A204.1 (cell line): ENCODE measurements around the gene LDLRAD2.
"Not testable (repeated sequence)": the region's sequence is repeated elsewhere in the genome, so short reads cannot be mapped to it uniquely, and the experiment has no call there.

Experiments used
- FAIRE-seq: peaks from 2 replicates; lab custom pipeline; 2012; peaks lifted over from hg19 to GRCh38; lab: Jason Lieb, UNC

The LDLRAD2 gene

GRCh38 chr1:21824926-21825325 is 12.9 kb downstream of the LDLRAD2 start:
- FAIRE-seq, result no peak

GRCh38 chr1:21825393-21825792 is 13.3 kb downstream of the LDLRAD2 start:
- FAIRE-seq, result no peak

GRCh38 chr1:21826694-21827093 is 14.6 kb downstream of the LDLRAD2 start:
- FAIRE-seq, result not testable (repeated sequence)

GRCh38 chr1:21827141-21827679 is 15.1 kb downstream of the LDLRAD2 start:
- FAIRE-seq, result no peak

GRCh38 chr1:21828075-21828474 is 16.0 kb downstream of the LDLRAD2 start:
- no peak for FAIRE-seq

GRCh38 chr1:21828506-21829210 is 16.6 kb downstream of the LDLRAD2 start:
- FAIRE-seq, result no peak

- FAIRE-seq, result no peak
Observed at GRCh38 chr1:21829294-21829693, 17.2 kb downstream of the LDLRAD2 start.

GRCh38 chr1:21830792-21831453 is 18.9 kb downstream of the LDLRAD2 start:
- FAIRE-seq, result no peak

GRCh38 chr1:21831454-21831970 is 19.4 kb downstream of the LDLRAD2 start:
- FAIRE-seq, result no peak

- no peak for FAIRE-seq
Observed at GRCh38 chr1:21833392-21833976, 21.4 kb downstream of the LDLRAD2 start.

- FAIRE-seq, result no peak
Observed at GRCh38 chr1:21834094-21834493, 22.0 kb downstream of the LDLRAD2 start.

- no peak for FAIRE-seq
Observed at GRCh38 chr1:21834666-21835065, 22.6 kb downstream of the LDLRAD2 start.

GRCh38 chr1:21836010-21836409 is 23.9 kb downstream of the LDLRAD2 start:
- no peak for FAIRE-seq

GRCh38 chr1:21836729-21837128 is 24.7 kb downstream of the LDLRAD2 start:
- FAIRE-seq, result no peak

GRCh38 chr1:21837476-21837875 is 25.4 kb downstream of the LDLRAD2 start:
- no peak for FAIRE-seq

- no peak for FAIRE-seq
Observed at GRCh38 chr1:21838359-21839157, 26.5 kb downstream of the LDLRAD2 start.

- no peak for FAIRE-seq
Observed at GRCh38 chr1:21839337-21840037, 27.4 kb downstream of the LDLRAD2 start.

GRCh38 chr1:21840981-21841380 is 28.9 kb downstream of the LDLRAD2 start:
- no peak for FAIRE-seq

GRCh38 chr1:21841852-21842466 is 29.9 kb downstream of the LDLRAD2 start:
- FAIRE-seq, result no peak

- no peak for FAIRE-seq
Observed at GRCh38 chr1:21842606-21843162, 30.6 kb downstream of the LDLRAD2 start.

- no peak for FAIRE-seq
Observed at GRCh38 chr1:21843208-21843607, 31.1 kb downstream of the LDLRAD2 start.
